ENCODE results near the gene PRDX5.

Gene PRDX5

GRCh38 chr11:64369440-64370421 lies 51.8 kb downstream of the PRDX5 start:
- H3K36me3 ChIP-seq (ENCODE audit: insufficient read depth, low read length), result peaks cover 41% of the 10 kb centered on the region

GRCh38 chr11:64371201-64371600 lies 53.3 kb downstream of the PRDX5 start:
- H3K4me1 ChIP-seq (ENCODE audit: insufficient read depth, low read length, severe bottlenecking), result no peaks in the 10 kb centered on the region
- no peak overlapping the region for H3K4me2 ChIP-seq (ENCODE audit: low read length)
- H4K20me1 ChIP-seq (ENCODE audit: insufficient read depth, low read length), result no peaks in the 10 kb centered on the region
- H3K9ac ChIP-seq (ENCODE audit: low read length), result no peak overlapping the region
- no peaks in the 10 kb centered on the region for H3K9me3 ChIP-seq (ENCODE audit: low read length)
- no peaks in the 10 kb centered on the region for H3K79me2 ChIP-seq (ENCODE audit: insufficient read depth, low read length)
- H3K36me3 ChIP-seq (ENCODE audit: insufficient read depth, low read length), result peaks cover 28% of the 10 kb centered on the region
- TF ChIP-seq EZH2 (IDR thresholded peaks at IDR 0.05; ENCODE audit: borderline replicate concordance, low read length) (no peak), CTCF (IDR thresholded peaks at IDR 0.05; ENCODE audit: low read length) (no peak)
- no peak overlapping the region for H2AFZ ChIP-seq (ENCODE audit: low read length)
- no peak overlapping the region for H3K27ac ChIP-seq (ENCODE audit: low read depth, low read length, poor library complexity, severe bottlenecking)
- H3K4me3 ChIP-seq (ENCODE audit: low read depth, low read length, poor library complexity, severe bottlenecking), result no peak overlapping the region
- no peaks in the 10 kb centered on the region for H3K27me3 ChIP-seq (ENCODE audit: insufficient read depth, low read length)
- H3K9me2 ChIP-seq (ENCODE audit: low read depth, low read length), result no peaks in the 10 kb centered on the region
- no peaks in the 10 kb centered on the region for H3F3A ChIP-seq (ENCODE audit: insufficient read depth, low read length)

More at GRCh38 chr11:64369440-64370421, 51.8 kb downstream of the PRDX5 start:
- no peak overlapping the region for H3K27ac ChIP-seq (ENCODE audit: low read depth, low read length, poor library complexity, severe bottlenecking)
- H3K27me3 ChIP-seq (ENCODE audit: insufficient read depth, low read length), result no peaks in the 10 kb centered on the region
- no peak overlapping the region for H3K4me2 ChIP-seq (ENCODE audit: low read length)
- no peak overlapping the region for H3K4me3 ChIP-seq (ENCODE audit: low read depth, low read length, poor library complexity, severe bottlenecking)
- no peaks in the 10 kb centered on the region for H3K9me2 ChIP-seq (ENCODE audit: low read depth, low read length)
- H3K9me3 ChIP-seq (ENCODE audit: low read length), result no peaks in the 10 kb centered on the region
- no peaks in the 10 kb centered on the region for H3K79me2 ChIP-seq (ENCODE audit: insufficient read depth, low read length)
- no peaks in the 10 kb centered on the region for H4K20me1 ChIP-seq (ENCODE audit: insufficient read depth, low read length)
- H2AFZ ChIP-seq (ENCODE audit: low read length), result no peak overlapping the region
- no peak for TF ChIP-seq CTCF (IDR thresholded peaks at IDR 0.05; ENCODE audit: low read length)
- TF ChIP-seq EZH2 (IDR thresholded peaks at IDR 0.05; ENCODE audit: borderline replicate concordance, low read length), result no peak
- no peaks in the 10 kb centered on the region for H3F3A ChIP-seq (ENCODE audit: insufficient read depth, low read length)
- H3K9ac ChIP-seq (ENCODE audit: low read length), result no peak overlapping the region
- H3K4me1 ChIP-seq (ENCODE audit: insufficient read depth, low read length, severe bottlenecking), result no peaks in the 10 kb centered on the region

All from OCI-LY1 (cell line).